GM12891 (cell line): ENCODE measurements around the gene UBR4.

Experiments used
- DNase-seq: peaks from one replicate; pipeline ENCODE4 v3.0.0; 2011; ENCODE audit warnings: low spot score; ENCODE audit not compliant: insufficient read length
- FAIRE-seq: peaks from 2 replicates; lab custom pipeline; 2011; peaks lifted over from hg19 to GRCh38; lab: Jason Lieb, UNC
- PAX5 ChIP-seq: IDR thresholded peaks from 2 replicates; pipeline ENCODE4 v1.6.1; 2011; ENCODE audit warnings: low read length, moderate library complexity, mild to moderate bottlenecking; ENCODE audit not compliant: insufficient read depth, severe bottlenecking
- POLR2A ChIP-seq: IDR thresholded peaks from 2 replicates; pipeline ENCODE4 v1.6.1; 2011; ENCODE audit warnings: low read depth, low read length, control low read depth
- POLR2AphosphoS5 ChIP-seq: IDR thresholded peaks from 2 replicates; pipeline ENCODE4 v1.6.1; 2011; ENCODE audit warnings: low read depth, low read length, control low read depth
- POU2F2 ChIP-seq: IDR thresholded peaks from 2 replicates; pipeline ENCODE4 v1.6.1; 2011; ENCODE audit warnings: low read depth, mild to moderate bottlenecking, control low read depth, low read length, moderate library complexity
- SPI1 ChIP-seq: IDR thresholded peaks from 2 replicates; pipeline ENCODE4 v1.6.1; 2011; ENCODE audit warnings: low read depth, low read length, control low read depth
- TAF1 ChIP-seq: IDR thresholded peaks from 2 replicates; pipeline ENCODE4 v1.6.1; 2011; ENCODE audit warnings: low read depth, low read length, control low read depth

UBR4 gene

GRCh38 chr1:19074361-19074901, 135.6 kb downstream of the UBR4 start:
- TF ChIP-seq TAF1 (no peak), PAX5 (no peak), POU2F2 (no peak), SPI1 (no peak), POLR2A (no peak), POLR2AphosphoS5 (no peak)
- no peak for DNase-seq
- no peak for FAIRE-seq

DNA sequence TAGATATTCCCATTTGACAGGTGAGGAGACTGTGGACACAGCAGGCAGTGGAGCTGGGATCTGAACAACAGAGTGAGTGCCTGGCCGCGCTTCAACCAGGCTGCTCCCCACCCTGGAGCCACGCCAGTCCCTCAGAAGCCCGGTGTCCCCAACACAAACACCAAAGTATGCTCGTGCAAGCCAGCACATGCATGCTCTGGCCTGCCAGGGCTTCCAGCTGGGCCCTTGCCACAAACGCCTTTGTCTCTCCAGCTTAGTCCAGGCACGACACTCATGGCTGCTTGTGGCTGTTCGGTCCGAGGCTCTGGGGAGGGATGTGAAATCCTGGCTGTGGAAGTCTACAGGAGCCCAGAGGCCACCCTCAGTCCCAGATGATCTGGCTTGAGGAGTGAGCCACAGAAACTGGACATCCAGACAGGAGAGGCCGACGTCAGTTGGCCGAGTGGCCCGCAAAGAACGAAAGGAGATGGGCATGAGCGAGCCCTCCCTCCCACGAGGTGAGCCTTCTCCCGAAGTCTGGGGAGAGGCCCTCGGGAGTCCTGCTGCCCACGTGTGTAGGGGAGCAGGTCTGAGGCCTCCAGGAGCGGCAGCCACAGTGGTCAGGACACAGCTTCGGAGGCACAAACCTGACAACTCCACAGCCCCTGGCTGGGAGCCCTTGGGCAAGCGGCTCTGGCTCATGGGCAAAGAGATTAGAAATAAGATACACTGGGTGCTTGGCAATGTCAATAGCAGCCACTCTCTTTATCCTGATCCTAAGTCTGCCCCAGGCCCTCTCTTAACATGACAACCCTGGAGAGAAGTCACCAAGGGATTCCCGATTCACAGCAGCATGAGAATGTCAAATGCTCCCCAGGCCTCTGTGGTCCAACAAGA, 136.5 kb downstream of the UBR4 start:
- no peak for FAIRE-seq
- no peak for TF ChIP-seq POLR2A
- no peak for TF ChIP-seq TAF1
- TF ChIP-seq PAX5, result no peak
- no peak for TF ChIP-seq SPI1
- TF ChIP-seq POLR2AphosphoS5, result no peak
- no peak for TF ChIP-seq POU2F2
- no peak for DNase-seq

DNA sequence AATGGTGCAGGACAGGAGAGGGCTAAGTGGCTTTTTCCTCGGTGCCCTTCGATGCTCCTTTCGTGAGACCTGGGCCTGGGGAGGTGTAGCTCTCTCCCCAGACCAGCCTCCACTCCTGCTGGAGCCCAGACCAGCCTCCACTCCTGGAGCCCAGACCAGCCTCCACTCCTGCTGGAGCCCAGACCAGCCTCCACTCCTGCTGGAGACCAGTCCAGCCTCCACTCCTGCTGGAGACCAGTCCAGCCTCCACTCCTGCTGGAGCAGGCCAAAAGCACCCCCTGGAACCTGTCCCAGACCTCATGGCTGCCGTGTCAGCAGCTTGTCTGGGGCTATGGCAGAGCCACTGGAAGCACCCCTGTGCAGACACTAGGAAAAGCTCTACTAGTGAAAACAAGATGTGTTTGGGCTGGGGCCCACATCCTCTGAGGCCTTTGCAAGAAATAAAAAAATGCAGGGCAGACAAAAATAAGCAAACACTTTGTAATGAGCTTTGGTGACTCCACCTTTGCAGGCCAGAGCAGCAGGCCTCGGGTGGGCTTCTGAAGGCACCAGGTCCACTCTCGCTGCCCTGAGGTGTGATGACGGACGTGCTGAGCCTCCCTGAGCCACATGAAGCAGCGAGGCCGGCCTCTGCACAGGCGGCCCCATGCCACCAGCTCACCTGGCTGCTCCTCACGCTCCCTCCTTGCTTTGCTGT, 137.6 kb downstream of the UBR4 start:
- TF ChIP-seq TAF1 (no peak), POLR2AphosphoS5 (no peak; the same call in 1 of the 2 replicates), POLR2A (no peak; the same call in 1 of the 2 replicates), POU2F2 (no peak), PAX5 (no peak), SPI1 (no peak)
- DNase-seq, result no peak
- no peak for FAIRE-seq

DNA sequence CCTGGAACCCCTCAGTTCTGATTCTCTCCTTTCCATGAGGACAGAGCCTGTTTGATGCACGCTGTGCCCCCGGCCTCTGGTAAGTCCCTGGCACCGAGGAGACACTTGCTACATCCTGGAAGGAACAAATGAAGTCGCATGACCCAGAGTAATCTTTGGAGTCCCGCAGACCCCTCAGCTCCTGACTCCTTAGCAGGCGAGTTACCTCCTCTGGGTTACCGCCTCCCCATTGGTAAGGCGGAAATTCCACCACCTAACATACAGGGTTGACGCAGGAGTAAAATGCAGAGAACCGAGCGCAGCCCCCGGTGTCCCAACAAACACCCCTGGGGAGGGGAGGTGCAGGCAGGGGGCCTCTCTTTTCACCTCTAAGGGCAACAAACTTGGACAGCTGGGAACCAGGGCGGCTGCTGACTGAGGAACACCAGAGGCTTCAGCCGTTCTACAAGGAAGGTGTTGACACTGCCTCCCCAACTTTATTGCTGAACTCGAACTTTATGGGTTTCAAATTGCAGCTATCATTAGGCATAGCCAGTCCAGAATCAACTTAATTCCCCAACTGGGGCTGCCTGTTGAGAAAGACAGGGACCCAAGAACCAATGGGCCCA, 138.3 kb downstream of the UBR4 start:
- TF ChIP-seq SPI1, result no peak
- TF ChIP-seq POLR2A, result peak; percentile 3; the same call in 1 of the 2 replicates
- no peak for DNase-seq
- no peak for FAIRE-seq

GRCh38 chr1:19070891-19071621, 139.0 kb downstream of the UBR4 start:
- no peak for FAIRE-seq
- TF ChIP-seq TAF1 (no peak), PAX5 (no peak), POLR2A (0 out of 2 replicates have a peak, but pooled peaks have one; percentile 10), POU2F2 (no peak), SPI1 (no peak), POLR2AphosphoS5 (peak; percentile 7; the same call in 1 of the 2 replicates)
- no peak for DNase-seq

DNA sequence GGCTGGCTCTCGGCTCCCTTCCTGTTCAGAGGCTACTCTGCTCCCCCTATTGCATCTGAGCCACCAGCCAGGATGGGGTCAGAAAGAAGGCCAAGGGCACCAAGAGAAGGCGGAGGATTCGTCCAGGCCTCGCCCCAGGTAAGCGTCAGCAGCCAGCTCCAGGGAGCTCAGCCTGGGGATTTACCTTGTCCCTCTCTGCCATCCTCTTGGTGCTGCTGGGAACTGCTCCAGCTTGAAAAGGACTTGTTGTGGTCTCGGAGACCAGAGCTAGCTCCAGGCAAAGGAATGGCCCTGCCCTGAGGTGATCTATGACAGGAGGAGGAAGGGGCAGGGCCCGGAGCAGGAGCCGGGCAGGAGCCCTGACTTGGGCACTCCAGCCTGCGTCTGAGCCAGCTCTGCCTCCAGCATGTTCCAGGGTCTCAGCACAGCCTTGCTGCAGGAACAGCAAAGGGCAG, 139.8 kb downstream of the UBR4 start:
- no peak for FAIRE-seq
- TF ChIP-seq PAX5, result no peak
- no peak for TF ChIP-seq POLR2A
- no peak for TF ChIP-seq TAF1
- no peak for TF ChIP-seq POLR2AphosphoS5
- TF ChIP-seq SPI1, result no peak
- no peak for TF ChIP-seq POU2F2

DNA sequence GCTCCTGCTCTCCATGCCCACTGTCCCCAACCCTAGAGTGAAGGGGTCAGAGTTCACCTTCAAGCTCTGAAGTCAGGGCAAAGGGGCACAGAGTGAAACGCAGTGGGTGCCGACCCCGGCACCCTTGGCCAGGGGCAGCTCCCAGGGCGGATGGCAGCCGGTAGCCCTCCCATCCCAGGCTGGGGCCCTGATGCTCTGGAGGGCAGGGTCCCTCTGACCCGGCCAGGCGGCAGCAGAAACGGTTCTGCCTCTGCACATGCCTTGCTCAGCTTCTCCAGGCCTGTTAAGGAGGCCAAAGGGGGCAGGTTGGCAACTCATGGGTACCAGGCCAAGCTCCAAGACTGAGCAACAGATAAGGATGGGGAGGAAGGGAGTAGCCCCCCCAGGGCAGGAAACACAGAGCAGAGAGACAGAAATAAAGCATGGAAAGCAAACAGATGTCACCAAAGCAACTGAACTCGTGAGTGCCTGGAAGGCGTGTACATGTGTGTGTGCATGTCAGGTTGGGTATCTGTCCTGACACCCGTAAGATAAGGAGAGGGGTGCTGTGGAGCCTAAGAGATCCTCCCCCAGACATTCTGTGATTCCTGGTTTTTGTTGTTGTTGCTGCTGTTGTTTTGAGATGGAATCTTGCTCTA, 141.3 kb downstream of the UBR4 start:
- no peak for DNase-seq
- TF ChIP-seq POLR2A (no peak), TAF1 (no peak), SPI1 (no peak), POLR2AphosphoS5 (no peak), POU2F2 (no peak), PAX5 (no peak)
- no peak for FAIRE-seq

More for the DNA sequence above, 139.8 kb downstream of the UBR4 start:
- DNase-seq, result no peak
